GM21526 (cell line): ENCODE data around the gene CYP21A2.
"Not testable (repeated sequence)": the region's sequence is repeated elsewhere in the genome, so short reads cannot be mapped to it uniquely, and the experiment has no call there.

Experiments
- ATAC-seq: cut with Tn5 transposase; IDR thresholded peaks from one replicate; pipeline ENCODE4 v1.9.1; 2021; ENCODE audit warnings: moderate library complexity; ENCODE audit not compliant: unreplicated experiment, low FRiP score

CYP21A2 gene

DNA sequence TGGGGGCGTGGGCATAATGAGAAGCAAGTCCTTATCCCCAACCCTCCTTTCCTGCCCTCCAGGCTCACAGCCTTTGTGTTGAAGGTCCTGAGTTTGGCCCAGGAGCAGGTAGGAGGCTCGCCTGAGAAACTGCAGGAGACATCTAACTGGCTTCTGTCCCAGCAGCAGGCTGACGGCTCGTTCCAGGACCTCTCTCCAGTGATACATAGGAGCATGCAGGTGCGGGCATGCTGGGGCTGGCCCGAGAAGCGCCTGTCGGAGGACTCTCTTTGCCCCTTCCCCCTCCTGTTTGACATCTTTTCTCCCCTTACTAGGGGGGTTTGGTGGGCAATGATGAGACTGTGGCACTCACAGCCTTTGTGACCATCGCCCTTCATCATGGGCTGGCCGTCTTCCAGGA lies 9.6 kb upstream of the CYP21A2 start:
- not testable (repeated sequence) for ATAC-seq

DNA sequence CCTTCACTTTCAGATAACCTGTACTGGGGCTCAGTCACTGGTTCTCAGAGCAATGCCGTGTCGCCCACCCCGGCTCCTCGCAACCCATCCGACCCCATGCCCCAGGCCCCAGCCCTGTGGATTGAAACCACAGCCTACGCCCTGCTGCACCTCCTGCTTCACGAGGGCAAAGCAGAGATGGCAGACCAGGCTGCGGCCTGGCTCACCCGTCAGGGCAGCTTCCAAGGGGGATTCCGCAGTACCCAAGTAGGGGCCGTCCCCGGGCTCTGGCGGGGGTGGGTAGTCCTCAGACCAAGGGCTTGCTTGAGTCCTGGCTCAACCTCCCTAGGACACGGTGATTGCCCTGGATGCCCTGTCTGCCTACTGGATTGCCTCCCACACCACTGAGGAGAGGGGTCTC lies 8.7 kb upstream of the CYP21A2 start:
- ATAC-seq: not testable (repeated sequence)

DNA sequence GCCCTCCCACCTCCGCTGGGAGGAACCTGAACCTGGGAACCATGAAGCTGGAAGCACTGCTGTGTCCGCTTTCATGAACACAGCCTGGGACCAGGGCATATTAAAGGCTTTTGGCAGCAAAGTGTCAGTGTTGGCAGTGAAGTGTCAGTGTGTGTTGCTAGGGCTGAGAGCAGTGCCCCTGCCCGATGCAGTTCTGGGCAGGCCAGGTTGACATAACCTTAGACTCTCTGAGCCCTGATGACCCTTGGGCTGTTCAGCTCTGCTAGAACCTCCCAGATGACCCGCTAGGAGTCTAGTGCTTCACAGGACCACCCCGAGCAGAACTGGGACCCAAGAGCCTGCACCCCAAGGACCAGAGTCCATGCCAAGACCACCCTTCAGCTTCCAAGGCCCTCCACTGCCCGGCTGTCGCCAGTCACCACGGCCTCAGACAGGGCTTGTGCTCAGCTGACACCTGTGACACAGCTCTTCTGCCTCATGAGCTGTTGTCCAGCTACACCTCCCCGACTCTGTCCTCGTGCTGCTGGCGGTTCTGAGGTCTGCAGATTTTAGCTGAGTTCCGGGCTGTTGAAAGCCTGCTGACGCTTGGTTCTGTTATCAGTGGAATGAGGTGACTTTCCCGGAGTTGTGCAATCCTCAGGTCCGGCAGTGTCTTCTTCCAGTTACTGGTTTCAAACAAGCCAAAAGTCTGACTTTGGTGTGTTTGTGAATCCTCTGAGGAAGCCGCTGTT lies 2.8 kb upstream of the CYP21A2 start:
- ATAC-seq: not testable (repeated sequence)

DNA sequence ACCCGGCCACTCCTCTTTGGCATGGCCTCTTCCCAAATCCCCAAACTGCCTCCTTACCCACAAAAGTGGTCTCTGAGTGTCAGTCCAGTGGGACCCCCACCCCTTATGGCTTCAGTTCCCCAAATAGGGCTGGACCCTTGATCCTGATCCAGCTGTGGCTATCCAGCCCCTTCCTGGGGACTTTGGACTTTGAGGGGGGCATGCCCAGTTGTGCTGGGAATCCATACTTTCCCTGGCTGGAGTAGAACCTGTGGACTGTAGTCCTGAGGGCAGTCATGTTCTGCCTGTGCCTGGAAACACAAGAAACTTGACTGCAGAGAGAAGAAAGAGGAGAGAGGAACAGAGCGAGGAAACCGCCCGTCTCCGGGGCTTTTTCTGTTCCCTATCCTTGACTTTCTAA lies 1.1 kb upstream of the CYP21A2 start:
- not testable (repeated sequence) for ATAC-seq

DNA sequence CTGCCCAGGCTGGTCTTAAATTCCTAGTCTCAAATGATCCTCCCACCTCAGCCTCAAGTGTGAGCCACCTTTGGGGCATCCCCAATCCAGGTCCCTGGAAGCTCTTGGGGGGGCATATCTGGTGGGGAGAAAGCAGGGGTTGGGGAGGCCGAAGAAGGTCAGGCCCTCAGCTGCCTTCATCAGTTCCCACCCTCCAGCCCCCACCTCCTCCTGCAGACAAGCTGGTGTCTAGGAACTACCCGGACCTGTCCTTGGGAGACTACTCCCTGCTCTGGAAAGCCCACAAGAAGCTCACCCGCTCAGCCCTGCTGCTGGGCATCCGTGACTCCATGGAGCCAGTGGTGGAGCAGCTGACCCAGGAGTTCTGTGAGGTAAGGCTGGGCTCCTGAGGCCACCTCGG lies 663 bp downstream of the CYP21A2 start:
- not testable (repeated sequence) for ATAC-seq

DNA sequence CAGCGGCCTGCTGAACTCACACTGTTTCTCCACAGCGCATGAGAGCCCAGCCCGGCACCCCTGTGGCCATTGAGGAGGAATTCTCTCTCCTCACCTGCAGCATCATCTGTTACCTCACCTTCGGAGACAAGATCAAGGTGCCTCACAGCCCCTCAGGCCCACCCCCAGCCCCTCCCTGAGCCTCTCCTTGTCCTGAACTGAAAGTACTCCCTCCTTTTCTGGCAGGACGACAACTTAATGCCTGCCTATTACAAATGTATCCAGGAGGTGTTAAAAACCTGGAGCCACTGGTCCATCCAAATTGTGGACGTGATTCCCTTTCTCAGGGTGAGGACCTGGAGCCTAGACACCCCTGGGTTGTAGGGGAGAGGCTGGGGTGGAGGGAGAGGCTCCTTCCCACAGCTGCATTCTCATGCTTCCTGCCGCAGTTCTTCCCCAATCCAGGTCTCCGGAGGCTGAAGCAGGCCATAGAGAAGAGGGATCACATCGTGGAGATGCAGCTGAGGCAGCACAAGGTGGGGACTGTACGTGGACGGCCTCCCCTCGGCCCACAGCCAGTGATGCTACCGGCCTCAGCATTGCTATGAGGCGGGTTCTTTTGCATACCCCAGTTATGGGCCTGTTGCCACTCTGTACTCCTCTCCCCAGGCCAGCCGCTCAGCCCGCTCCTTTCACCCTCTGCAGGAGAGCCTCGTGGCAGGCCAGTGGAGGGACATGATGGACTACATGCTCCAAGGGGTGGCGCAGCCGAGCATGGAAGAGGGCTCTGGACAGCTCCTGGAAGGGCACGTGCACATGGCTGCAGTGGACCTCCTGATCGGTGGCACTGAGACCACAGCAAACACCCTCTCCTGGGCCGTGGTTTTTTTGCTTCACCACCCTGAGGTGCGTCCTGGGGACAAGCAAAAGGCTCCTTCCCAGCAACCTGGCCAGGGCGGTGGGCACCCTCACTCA lies 1.4 kb downstream of the CYP21A2 start:
- not testable (repeated sequence) for ATAC-seq

DNA sequence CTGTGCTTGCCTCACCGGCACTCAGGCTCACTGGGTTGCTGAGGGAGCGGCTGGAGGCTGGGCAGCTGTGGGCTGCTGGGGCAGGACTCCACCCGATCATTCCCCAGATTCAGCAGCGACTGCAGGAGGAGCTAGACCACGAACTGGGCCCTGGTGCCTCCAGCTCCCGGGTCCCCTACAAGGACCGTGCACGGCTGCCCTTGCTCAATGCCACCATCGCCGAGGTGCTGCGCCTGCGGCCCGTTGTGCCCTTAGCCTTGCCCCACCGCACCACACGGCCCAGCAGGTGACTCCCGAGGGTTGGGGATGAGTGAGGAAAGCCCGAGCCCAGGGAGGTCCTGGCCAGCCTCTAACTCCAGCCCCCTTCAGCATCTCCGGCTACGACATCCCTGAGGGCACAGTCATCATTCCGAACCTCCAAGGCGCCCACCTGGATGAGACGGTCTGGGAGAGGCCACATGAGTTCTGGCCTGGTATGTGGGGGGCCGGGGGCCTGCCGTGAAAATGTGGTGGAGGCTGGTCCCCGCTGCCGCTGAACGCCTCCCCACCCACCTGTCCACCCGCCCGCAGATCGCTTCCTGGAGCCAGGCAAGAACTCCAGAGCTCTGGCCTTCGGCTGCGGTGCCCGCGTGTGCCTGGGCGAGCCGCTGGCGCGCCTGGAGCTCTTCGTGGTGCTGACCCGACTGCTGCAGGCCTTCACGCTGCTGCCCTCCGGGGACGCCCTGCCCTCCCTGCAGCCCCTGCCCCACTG lies 2.3 kb downstream of the CYP21A2 start:
- ATAC-seq: not testable (repeated sequence)

DNA sequence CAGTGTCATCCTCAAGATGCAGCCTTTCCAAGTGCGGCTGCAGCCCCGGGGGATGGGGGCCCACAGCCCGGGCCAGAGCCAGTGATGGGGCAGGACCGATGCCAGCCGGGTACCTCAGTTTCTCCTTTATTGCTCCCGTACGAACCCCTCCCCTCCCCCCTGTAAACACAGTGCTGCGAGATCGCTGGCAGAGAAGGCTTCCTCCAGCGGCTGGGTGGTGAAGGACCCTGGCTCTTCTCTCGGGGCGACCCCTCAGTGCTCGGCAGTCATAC lies 2.8 kb downstream of the CYP21A2 start:
- not testable (repeated sequence) for ATAC-seq

DNA sequence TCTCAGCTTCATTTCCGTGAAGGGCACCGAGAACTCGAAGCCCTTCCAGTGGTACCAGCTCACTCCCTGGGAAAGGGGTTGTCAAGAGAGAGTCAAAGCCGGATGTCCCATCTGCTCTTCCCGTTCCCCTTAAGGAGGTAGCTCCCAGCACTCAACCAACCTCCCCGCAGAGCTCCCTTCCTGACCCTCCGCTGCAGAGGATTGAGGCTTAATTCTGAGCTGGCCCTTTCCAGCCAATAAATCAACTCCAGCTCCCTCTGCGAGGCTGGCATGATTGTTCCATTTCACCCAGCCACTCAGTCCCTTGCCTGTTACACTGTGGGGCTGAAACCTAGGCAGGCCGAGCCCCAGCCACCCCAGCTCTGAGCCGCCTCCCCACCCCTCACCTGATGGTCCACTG lies 3.2 kb downstream of the CYP21A2 start:
- not testable (repeated sequence) for ATAC-seq

DNA sequence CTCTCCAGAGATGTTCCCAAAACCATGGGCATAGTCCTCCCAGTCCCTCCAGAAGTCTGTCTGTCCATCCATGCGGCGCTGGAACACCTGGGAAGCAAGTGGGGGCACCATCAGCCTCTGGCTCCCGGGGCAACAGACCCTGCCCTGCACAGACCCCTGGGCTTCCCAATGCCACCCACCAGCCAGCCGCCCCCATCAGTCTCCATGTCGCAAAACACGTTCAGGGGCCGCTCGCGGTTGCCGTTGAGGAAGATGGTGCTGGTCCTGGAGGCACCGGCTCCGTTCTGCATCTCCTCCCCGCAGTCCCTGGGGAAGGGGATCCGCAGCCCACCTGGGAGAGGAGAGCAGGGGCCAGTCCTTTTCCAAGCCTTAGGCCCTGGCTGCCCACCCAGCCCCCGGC lies 4.1 kb downstream of the CYP21A2 start:
- ATAC-seq: not testable (repeated sequence)

DNA sequence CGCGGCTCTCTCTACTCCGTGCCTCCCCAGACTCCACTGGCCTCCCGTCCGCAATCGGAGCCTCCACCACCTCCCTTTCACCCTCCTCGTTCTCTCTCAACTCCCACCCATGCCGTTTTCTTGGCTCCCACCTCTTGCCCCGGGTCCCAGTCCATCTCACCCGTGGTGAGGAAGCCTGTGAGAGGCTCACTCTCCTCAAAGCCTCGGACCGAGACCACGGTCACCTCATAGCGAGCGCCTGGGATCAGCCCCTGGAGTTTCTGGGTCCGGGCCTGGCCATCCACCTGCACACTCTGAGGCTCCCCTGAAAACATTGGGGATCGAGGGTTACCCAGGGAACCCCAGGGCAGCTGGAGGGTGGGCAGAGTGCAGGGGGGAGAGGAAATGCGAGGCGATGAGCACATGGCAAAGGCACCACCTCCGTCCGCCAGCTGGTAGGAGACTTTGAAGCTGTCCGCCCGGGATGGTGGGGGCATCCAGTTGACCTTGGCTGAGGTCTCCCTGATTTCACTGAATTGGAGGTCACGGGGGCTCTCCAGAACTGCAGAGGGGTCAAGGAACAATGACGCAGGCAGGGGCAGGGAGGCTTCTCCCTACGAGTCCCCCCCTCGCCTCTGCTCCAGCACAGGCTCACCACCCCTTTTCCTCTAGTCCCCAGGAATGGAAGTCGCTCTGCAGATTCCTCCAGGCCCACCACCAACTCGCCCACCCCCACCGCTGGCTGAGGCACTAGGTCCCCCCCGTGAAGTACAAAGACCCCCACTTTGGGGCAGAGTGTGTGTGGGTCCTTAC lies 5.6 kb downstream of the CYP21A2 start:
- ATAC-seq: not testable (repeated sequence)

DNA sequence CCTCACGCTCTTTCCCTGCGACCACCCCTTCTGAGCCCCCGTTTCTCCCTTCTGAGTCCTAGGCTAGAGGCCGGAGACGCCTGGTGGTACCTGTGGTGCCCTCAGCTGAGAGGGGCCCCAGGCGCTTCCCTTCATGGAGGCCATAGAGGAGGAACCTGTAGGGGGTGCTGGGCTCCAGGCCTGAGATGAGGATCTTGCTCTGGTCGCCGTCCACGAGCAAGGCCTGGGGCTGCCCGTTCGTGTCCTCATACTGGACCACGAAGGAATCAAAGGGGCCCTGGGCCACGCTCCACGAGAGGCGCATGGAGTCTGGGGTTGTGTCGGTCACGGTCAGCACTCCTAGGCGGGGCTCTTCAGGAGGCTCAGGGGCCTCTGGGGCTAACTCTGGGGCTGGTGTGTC lies 6.7 kb downstream of the CYP21A2 start:
- not testable (repeated sequence) for ATAC-seq

DNA sequence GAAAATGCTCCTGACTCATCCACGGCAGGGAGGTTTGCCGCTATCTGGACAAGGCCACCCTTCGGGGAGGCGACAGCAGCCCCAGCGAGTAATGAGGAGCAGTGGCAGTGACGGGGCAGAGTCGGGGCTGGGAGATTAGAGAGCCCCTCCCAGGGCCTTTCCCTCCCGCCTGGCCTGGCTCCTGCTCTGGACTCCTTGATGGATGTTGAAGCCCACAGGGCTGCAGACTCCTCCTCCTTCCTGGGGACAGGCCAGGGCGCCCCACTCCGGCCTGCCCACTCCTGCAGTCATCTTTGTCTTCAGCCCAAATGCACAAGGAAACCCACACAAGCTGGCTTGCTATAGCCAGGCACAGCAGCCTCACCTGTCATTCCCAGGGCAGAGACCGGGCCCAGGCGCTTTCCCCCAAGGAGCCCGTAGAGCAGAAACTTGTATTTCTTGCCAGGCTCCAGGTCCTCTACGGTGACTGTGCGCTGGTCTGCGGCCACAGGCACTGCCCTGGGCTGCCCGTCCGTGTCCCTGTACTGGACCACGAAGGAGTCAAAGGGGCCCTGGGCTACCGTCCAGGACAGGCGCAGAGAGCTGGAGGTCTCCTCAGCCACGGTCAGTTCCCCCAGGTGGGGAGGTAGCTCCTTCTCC lies 7.7 kb downstream of the CYP21A2 start:
- ATAC-seq: no peak

DNA sequence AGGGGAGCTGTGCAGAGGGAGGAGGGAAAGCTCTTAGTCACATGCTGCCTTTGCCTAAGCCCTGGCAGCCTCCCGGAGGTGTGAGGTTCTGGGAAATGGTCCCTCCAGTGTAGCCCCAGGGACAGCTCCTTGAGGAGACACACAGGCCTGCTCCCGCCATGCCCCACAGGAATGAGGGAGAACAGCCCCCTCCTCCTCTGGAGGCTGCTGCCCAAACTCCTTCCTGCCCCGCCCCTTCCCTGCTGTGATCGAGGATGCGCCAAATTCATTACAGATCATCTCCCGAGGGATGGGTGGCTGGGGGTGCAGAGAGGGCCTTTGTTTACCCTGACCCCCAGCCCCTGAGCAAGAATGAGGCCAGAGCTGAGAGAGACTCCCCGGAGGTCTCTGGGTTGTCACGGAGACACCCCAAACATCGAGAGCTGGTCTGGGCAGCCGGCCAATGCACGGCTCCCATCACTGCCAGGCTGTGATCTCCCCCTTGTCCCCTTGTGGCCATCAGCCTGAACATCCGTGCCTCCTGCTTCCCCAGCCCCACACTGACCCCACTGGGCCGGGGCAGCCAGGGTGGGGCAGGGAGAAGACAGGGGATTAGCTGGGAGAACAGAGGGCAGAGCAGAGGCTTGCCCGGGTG lies 8.4 kb downstream of the CYP21A2 start:
- ATAC-seq: no peak

DNA sequence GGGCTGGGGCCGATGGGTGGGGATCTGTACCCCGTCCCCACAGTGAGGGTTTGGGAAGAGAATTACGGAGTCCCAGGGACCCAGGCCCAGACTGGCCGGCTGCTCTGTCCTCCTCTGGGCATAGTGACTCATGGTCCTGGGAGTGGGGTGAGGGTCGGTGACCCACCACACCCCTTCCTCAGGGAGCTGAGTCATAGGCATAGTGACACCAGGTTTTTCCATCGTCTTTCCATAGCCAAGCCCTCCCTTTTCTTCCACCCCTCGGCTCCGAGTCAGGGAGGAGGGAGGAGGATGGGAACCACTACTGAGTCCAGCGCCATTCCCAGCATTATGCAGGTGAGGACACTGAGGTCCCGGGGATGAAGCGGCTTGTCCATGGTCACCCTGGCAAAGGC lies 8.9 kb downstream of the CYP21A2 start:
- ATAC-seq: no peak

DNA sequence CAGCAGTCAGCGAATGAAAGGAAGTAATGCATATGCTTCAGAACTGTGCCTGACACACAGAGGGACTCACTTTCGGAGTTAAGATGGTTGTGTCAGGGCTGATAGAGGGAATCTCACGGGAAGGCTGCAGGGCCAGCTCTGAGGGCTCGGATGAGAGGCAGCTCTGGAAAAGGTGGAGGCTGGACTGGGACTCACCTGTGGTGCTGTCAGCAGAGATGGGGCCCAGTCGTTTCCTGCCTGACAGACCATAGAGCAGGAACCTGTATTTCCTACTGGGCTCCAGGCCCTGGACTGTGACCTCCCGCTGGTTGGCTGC lies 9.3 kb downstream of the CYP21A2 start:
- no peak for ATAC-seq

DNA sequence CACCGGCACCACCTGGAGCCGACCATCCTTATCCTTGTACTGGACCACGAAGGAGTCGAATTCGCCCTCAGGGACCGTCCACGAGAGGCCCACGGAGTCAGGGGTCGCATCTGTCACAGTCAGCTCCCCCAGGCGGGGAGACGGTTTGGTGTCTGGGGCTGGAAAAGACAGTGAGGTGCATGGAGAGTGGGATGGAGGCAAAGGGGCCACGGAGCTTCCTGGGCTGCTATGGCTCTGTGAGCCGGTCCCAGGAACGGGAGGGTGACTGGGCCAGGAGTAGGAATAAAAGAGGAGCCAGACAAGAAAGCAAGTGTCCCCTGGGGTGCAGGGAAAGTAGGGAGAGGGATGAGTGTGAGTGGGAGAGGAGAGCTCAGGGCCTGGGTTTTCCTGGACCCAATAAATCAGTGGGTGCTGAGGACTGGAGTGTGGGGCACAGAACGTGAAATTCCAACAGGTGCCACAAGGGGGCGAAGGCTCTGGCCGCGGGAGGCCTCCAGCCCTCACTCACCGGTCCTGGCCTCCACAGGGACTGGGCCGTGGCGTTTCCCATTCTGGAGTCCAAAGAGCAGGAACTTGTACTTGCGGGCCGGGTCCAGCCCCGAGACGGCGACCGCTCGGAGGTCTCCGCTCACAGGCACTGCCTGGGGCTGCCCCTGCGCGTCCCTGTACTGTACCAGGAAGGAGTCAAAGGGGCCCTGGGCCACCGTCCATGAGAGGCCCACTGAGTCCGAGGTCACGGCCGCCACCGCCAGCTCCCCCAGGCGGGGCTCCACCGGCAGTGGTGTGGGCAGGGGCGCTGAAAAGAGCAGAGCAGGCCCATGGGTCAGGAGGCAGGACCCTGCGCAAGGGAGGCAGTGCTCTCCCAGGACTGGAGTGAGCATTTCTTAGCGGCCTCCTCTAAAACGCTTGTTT lies 9.9 kb downstream of the CYP21A2 start:
- ATAC-seq: no peak

DNA sequence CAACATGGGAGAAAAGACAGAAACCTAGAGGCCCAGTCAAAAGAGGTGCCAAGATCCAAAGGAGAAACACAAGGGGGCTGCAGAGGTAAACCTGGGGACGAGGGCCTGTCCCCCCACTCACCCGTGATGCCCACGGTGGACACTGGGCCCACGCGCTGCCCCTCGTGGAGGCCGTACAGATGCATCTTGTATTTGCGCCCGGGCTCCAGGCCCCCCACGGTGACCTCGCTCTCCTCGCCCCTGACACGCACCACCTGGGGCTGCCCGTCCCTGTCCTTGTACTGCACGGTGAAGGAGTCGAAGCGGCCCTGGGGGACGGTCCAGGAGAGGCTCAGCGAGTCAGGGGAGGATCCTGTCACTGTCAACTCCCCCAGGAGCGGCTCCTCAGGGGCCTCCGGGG lies 10.9 kb downstream of the CYP21A2 start:
- not testable (repeated sequence) for ATAC-seq

DNA sequence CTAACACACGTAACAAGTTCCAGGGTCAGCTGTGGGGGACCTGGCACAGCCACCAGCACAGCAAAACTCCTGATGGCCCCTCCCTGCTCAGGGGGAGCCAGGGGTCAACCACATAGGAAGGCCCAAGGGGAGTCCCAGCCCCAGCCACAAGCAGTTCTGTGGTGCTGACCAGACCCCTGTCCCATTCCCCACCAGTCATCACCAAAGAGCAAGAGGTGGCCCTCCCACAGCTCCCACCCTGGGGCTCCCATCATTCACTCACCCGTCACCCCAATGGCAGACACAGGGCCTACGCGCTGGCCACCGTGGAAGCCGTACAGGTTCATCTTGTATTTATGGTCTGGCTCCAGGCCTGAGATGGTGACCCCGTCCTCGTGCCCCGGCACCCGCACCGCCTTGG lies 11.5 kb downstream of the CYP21A2 start:
- ATAC-seq: not testable (repeated sequence)
